IPS-18a (cell line): ENCODE measurements around the gene SLC6A4.
"Not testable (repeated sequence)": the region's sequence is repeated elsewhere in the genome, so short reads cannot be mapped to it uniquely, and the experiment has no call there.

Experiments used
- H3K27ac ChIP-seq: one replicate; pipeline ENCODE4 v1.5.1; 2013; ENCODE audit warnings: low read length
- H3K27me3 ChIP-seq: one replicate; pipeline ENCODE4 v1.6.1; 2013; ENCODE audit warnings: mild to moderate bottlenecking, low read length; ENCODE audit not compliant: control insufficient read depth, insufficient read depth
- H3K36me3 ChIP-seq: one replicate; pipeline ENCODE4 v1.6.1; 2013; ENCODE audit warnings: low read depth, low read length; ENCODE audit not compliant: control insufficient read depth
- H3K4me1 ChIP-seq: one replicate; pipeline ENCODE4 v1.6.1; 2013; ENCODE audit warnings: low read depth, low read length; ENCODE audit not compliant: control insufficient read depth
- H3K4me3 ChIP-seq: one replicate; pipeline ENCODE4 v1.5.1; 2013; ENCODE audit warnings: low read length
- H3K9ac ChIP-seq: one replicate; pipeline ENCODE4 v1.6.1; 2013; ENCODE audit warnings: mild to moderate bottlenecking, low read length, moderate library complexity
- H3K9me3 ChIP-seq: one replicate; pipeline ENCODE4 v1.6.1; 2013; ENCODE audit warnings: low read depth, low read length; ENCODE audit not compliant: control insufficient read depth

SLC6A4 gene

GRCh38 chr17:30165960-30166359, 69.5 kb downstream of the SLC6A4 start:
- Histone ChIP-seq H3K4me3 (no peak overlapping the region), H3K9me3 (no peaks in the 10 kb centered on the region), H3K36me3 (peaks cover 5% of the 10 kb centered on the region), H3K27ac (no peak overlapping the region), H3K4me1 (no peaks in the 10 kb centered on the region), H3K9ac (no peak overlapping the region), H3K27me3 (no peaks in the 10 kb centered on the region)

GRCh38 chr17:30165147-30165546, 70.3 kb downstream of the SLC6A4 start:
- Histone ChIP-seq H3K9me3 (peaks cover under 1% of the 10 kb centered on the region), H3K4me1 (no peaks in the 10 kb centered on the region), H3K27me3 (no peaks in the 10 kb centered on the region), H3K36me3 (peaks cover 6% of the 10 kb centered on the region), H3K4me3 (no peak overlapping the region), H3K9ac (no peak overlapping the region), H3K27ac (no peak overlapping the region)

- Histone ChIP-seq H3K4me3 (no peak overlapping the region), H3K27ac (no peak overlapping the region), H3K9me3 (peaks cover 3% of the 10 kb centered on the region), H3K27me3 (no peaks in the 10 kb centered on the region), H3K36me3 (peaks cover 6% of the 10 kb centered on the region), H3K9ac (no peak overlapping the region), H3K4me1 (no peaks in the 10 kb centered on the region)
Measured at GRCh38 chr17:30164531-30164930, 71.0 kb downstream of the SLC6A4 start.

- Histone ChIP-seq H3K4me1 (no peaks in the 10 kb centered on the region), H3K9me3 (peaks cover 8% of the 10 kb centered on the region), H3K36me3 (peaks cover 11% of the 10 kb centered on the region), H3K27me3 (no peaks in the 10 kb centered on the region), H3K9ac (no peak overlapping the region), H3K27ac (no peak overlapping the region), H3K4me3 (no peak overlapping the region)
Measured at GRCh38 chr17:30161601-30162000, 73.9 kb downstream of the SLC6A4 start.

- Histone ChIP-seq H3K9me3 (peaks cover 8% of the 10 kb centered on the region), H3K27me3 (no peaks in the 10 kb centered on the region), H3K9ac (no peak overlapping the region), H3K4me1 (no peaks in the 10 kb centered on the region), H3K36me3 (peaks cover 12% of the 10 kb centered on the region), H3K27ac (no peak overlapping the region), H3K4me3 (no peak overlapping the region)
Measured at GRCh38 chr17:30160419-30161172, 74.9 kb downstream of the SLC6A4 start.

- Histone ChIP-seq H3K36me3 (peaks cover 12% of the 10 kb centered on the region), H3K27ac (no peak overlapping the region), H3K4me3 (no peak overlapping the region), H3K9ac (no peak overlapping the region), H3K4me1 (no peaks in the 10 kb centered on the region), H3K27me3 (no peaks in the 10 kb centered on the region), H3K9me3 (peaks cover 8% of the 10 kb centered on the region)
Measured at GRCh38 chr17:30158896-30159625, 76.4 kb downstream of the SLC6A4 start.

GRCh38 chr17:30155389-30155788, 80.1 kb downstream of the SLC6A4 start:
- peaks cover 8% of the 10 kb centered on the region for H3K9me3 ChIP-seq
- no peak overlapping the region for H3K9ac ChIP-seq
- H3K4me1 ChIP-seq, result no peaks in the 10 kb centered on the region
- no peaks in the 10 kb centered on the region for H3K27me3 ChIP-seq
- no peak overlapping the region for H3K27ac ChIP-seq
- H3K36me3 ChIP-seq, result peaks cover 8% of the 10 kb centered on the region
- H3K4me3 ChIP-seq, result no peak overlapping the region

- H3K36me3 ChIP-seq, result peaks cover 6% of the 10 kb centered on the region
- H3K4me3 ChIP-seq, result no peak overlapping the region
- no peak overlapping the region for H3K9ac ChIP-seq
- no peak overlapping the region for H3K27ac ChIP-seq
- H3K4me1 ChIP-seq, result no peaks in the 10 kb centered on the region
- peaks cover under 1% of the 10 kb centered on the region for H3K9me3 ChIP-seq
- no peaks in the 10 kb centered on the region for H3K27me3 ChIP-seq
Measured at GRCh38 chr17:30153463-30153862, 82.0 kb downstream of the SLC6A4 start.

- peaks cover 6% of the 10 kb centered on the region for H3K4me1 ChIP-seq
- H3K4me3 ChIP-seq, result no peak overlapping the region
- no peaks in the 10 kb centered on the region for H3K27me3 ChIP-seq
- no peak overlapping the region for H3K27ac ChIP-seq
- peaks cover under 1% of the 10 kb centered on the region for H3K36me3 ChIP-seq
- H3K9me3 ChIP-seq, result no peaks in the 10 kb centered on the region
- H3K9ac ChIP-seq, result no peak overlapping the region
Measured at GRCh38 chr17:30151471-30151870, 84.0 kb downstream of the SLC6A4 start.

GRCh38 chr17:30148376-30148775, 87.1 kb downstream of the SLC6A4 start:
- H3K27ac ChIP-seq, result no peak overlapping the region
- H3K27me3 ChIP-seq, result no peaks in the 10 kb centered on the region
- H3K9ac ChIP-seq, result no peak overlapping the region
- H3K4me1 ChIP-seq, result peaks cover 6% of the 10 kb centered on the region
- no peaks in the 10 kb centered on the region for H3K9me3 ChIP-seq
- H3K4me3 ChIP-seq, result no peak overlapping the region
- no peaks in the 10 kb centered on the region for H3K36me3 ChIP-seq

GRCh38 chr17:30147860-30148259, 87.6 kb downstream of the SLC6A4 start:
- H3K27ac ChIP-seq, H3K4me3 ChIP-seq, H3K9me3 ChIP-seq, H3K4me1 ChIP-seq, H3K36me3 ChIP-seq, H3K27me3 ChIP-seq, H3K9ac ChIP-seq: not testable (repeated sequence)
